Endodermal cell (in vitro differentiated cells): Measurements from ENCODE around the gene FAAP20. TPM values are rescaled to one million over a fixed set of nuclear protein-coding genes. Genes with fewer than 3 reads are reported as not detected.
A peak's percentile ranks its signal among the peaks of the same experiment; 100 is the strongest.

Experiments
- DNase-seq: peaks from one replicate; pipeline ENCODE4 v3.0.0-alpha.2; 2017
- H3K27ac ChIP-seq: 2 replicates; pipeline ENCODE4 v1.5.1; 2013; ENCODE audit warnings: mild to moderate bottlenecking, low read depth, low read length, moderate library complexity
- H3K27me3 ChIP-seq: 2 replicates; pipeline ENCODE4 v1.6.1; 2013; ENCODE audit warnings: mild to moderate bottlenecking, low read length, moderate library complexity; ENCODE audit not compliant: insufficient read depth, control insufficient read depth, poor library complexity, severe bottlenecking
- H3K36me3 ChIP-seq: 2 replicates; pipeline ENCODE4 v1.7.0; 2013; ENCODE audit warnings: mild to moderate bottlenecking, low read length, moderate library complexity; ENCODE audit not compliant: control insufficient read depth, insufficient read depth
- H3K4me1 ChIP-seq: one replicate; pipeline ENCODE4 v1.7.0; 2013; ENCODE audit warnings: low read length; ENCODE audit not compliant: control insufficient read depth, insufficient read depth
- H3K4me3 ChIP-seq: 2 replicates; pipeline ENCODE4 v1.5.1; 2013; ENCODE audit warnings: mild to moderate bottlenecking, low read length, moderate library complexity
- H3K9ac ChIP-seq: 2 replicates; pipeline ENCODE4 v1.6.1; 2013; ENCODE audit warnings: mild to moderate bottlenecking, low read length, moderate library complexity; ENCODE audit not compliant: poor library complexity, severe bottlenecking; ENCODE audit errors: extremely low read depth
- H3K9me3 ChIP-seq: 2 replicates; pipeline ENCODE4 v1.6.1; 2013; ENCODE audit warnings: mild to moderate bottlenecking, low read length, moderate library complexity; ENCODE audit not compliant: control insufficient read depth
- H3K27ac Mint-ChIP-seq: 2 replicates; pipeline ENCODE4 v1.8.0; 2020; ENCODE audit warnings: mixed read lengths
- H3K27me3 Mint-ChIP-seq: 2 replicates; pipeline ENCODE4 v1.8.0; 2021; ENCODE audit warnings: mild to moderate bottlenecking, mixed read lengths; ENCODE audit not compliant: insufficient read depth
- H3K36me3 Mint-ChIP-seq: 2 replicates; pipeline ENCODE4 v1.8.0; 2020; ENCODE audit warnings: low read depth, mixed read lengths
- H3K4me1 Mint-ChIP-seq: 2 replicates; pipeline ENCODE4 v1.8.0; 2020; ENCODE audit warnings: mixed read lengths
- H3K4me3 Mint-ChIP-seq: 2 replicates; pipeline ENCODE4 v1.8.0; 2020; ENCODE audit warnings: mild to moderate bottlenecking, moderate library complexity, mixed read lengths
- H3K9me3 Mint-ChIP-seq: 2 replicates; pipeline ENCODE4 v1.8.0; 2020; ENCODE audit warnings: mild to moderate bottlenecking, mixed read lengths
- CTCF ChIP-seq: fragments of 200-600 bp; sonication (generic); conservative IDR thresholded peaks from 2 replicates; pipeline ENCODE4 v1.5.0; 2021; ENCODE audit warnings: antibody characterized with exemption, mild to moderate bottlenecking
- WGBS, 2 experiments: methylation state at CpG; one replicate each; pipeline versions ENCODE4 v1.1.5 to v1.1.7; 2013; ENCODE audit warnings: missing lambda C conversion rate in 2 of 2, mixed read lengths in 1 of 2; ENCODE audit not compliant: insufficient coverage in 1 of 2, insufficient read length in 1 of 2; 5-methylcytosine and 5-hydroxymethylcytosine counted together
- long read RNA-seq, 4 experiments: library from polyadenylated mRNA in 2 of 4; library from RNA in 1 of 4; library from capped mRNA in 1 of 4; stranded (forward) in 3 of 4; unstranded in 1 of 4; transcript quantifications; one replicate each; pipeline ENCODE4 v2.0.0, GENCODE V29; 2020 to 2021; ENCODE audit warnings: inconsistent platforms in 1 of 4
- polyA plus RNA-seq, 2 experiments: library from polyadenylated mRNA; stranded (reverse); fragments of 50-300 nt; gene quantifications; one replicate each; pipeline ENCODE4 v1.2.3, GENCODE V29; 2013
- total RNA-seq, 2 donors: library from RNA; stranded (reverse); fragmentation: NEBNext Ultra II Directional in 1 of 2; extraction: Animal tissue kit (Norgen Biotek cat#: 25700) in 1 of 2; gene quantifications; 2 replicates in 1 of 2; 3 replicates in 1 of 2; pipeline ENCODE4 v1.2.1, GENCODE V29; 2021

The FAAP20 gene
- total RNA-seq: 100 to 1,000 TPM; 126 to 154 TPM
- 91.8 TPM for polyA plus RNA-seq (2013, experiment 1 of 2)
- polyA plus RNA-seq (2013, experiment 2 of 2): 88.9 TPM
- long read RNA-seq, experiment 1, transcript FAAP20-201 (3 exons, 569 nt): minor isoform, 7 of 107 reads
- long read RNA-seq, experiment 1, transcript FAAP20-212 (3 exons, 701 nt): minor isoform, 9 of 107 reads
- long read RNA-seq, experiment 1, transcript FAAP20-202 (4 exons, 729 nt): major isoform, 61 of 107 reads
- long read RNA-seq, experiment 1, partial matches to known transcripts: 14 of 107 reads
- long read RNA-seq, experiment 1, other reads (novel, unspliced or antisense): 13 of 107 reads
- long read RNA-seq, experiment 2, transcript FAAP20-202 (4 exons, 729 nt): major isoform, 77 of 128 reads
- long read RNA-seq, experiment 2, transcript FAAP20-201 (3 exons, 569 nt): minor isoform, 6 of 128 reads
- long read RNA-seq, experiment 2, transcript FAAP20-203 (4 exons, 811 nt): minor isoform, 7 of 128 reads
- long read RNA-seq, experiment 2, partial matches to known transcripts: 11 of 128 reads
- long read RNA-seq, experiment 2, other reads (novel, unspliced or antisense): 23 of 128 reads
- long read RNA-seq, experiment 3, transcript FAAP20-207 (4 exons, 1,544 nt): minor isoform, 5 of 27 reads
- long read RNA-seq, experiment 3, transcript FAAP20-202 (4 exons, 729 nt): minor isoform, 5 of 27 reads
- long read RNA-seq, experiment 3, transcript FAAP20-203 (4 exons, 811 nt): major isoform, 6 of 27 reads
- long read RNA-seq, experiment 3, partial matches to known transcripts: 1 of 27 reads
- long read RNA-seq, experiment 3, other reads (novel, unspliced or antisense): 10 of 27 reads
- long read RNA-seq, experiment 4, partial matches to known transcripts: 4 of 8 reads
- long read RNA-seq, experiment 4, other reads (novel, unspliced or antisense): 3 of 8 reads

DNA sequence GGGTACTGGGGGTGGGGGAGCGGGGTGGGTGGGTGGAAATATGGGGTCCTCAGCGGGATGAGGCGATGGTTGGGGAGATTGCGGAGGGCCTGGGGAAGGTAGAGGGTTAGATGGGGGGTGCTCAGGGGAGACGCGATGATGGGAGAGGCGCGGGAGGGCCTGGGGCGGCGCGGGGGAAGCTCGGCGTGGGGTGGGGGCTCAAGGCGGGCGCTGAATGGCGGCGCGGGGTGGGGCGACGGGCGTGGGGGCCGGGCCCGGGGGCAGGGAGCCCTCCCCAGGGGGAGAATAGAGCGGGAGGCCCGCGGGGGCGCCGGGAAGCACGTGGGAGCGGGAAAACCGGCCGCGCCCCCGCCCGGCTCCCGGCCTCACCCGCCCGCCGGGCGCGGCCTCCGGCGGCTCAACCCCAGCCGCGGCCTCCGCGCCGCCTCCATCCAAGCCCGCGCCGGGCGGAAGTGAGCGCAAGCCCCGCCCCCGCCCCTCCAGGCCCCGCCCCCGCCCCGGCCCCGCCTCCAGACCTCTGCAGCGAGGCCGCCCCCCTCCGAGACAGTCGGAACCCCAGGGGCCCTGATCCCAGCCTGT, at the start of gene FAAP20:
Gene FAAP20, minus strand, starts transcription at position 454 of the 579 bp plus-strand sequence. Its CDS starts 23 bp downstream, at position 431.
- peaks cover 7% of the 10 kb centered on the region for H3K36me3 Mint-ChIP-seq
- peak within 1 kb of the TSS; percentile 67 for H3K4me3 Mint-ChIP-seq
- WGBS, 2 experiments: 0% methylated on average over 62 of the region's 63 CpGs; no CpG with 5 or more reads in 1 of the 2 experiments
- Histone ChIP-seq H3K27ac (peak within 1 kb of the TSS; percentile 73), H3K4me3 (peak within 1 kb of the TSS; percentile 78), H3K4me1 (peaks cover 5% of the 10 kb centered on the region), H3K9me3 (no peaks in the 10 kb centered on the region), H3K36me3 (peaks cover 6% of the 10 kb centered on the region), H3K9ac (no peak within 1 kb of the TSS), H3K27me3 (no peaks in the 10 kb centered on the region)
- peak within 1 kb of the TSS; percentile 90 for H3K27ac Mint-ChIP-seq
- no peaks in the 10 kb centered on the region for H3K9me3 Mint-ChIP-seq
- no peak for TF ChIP-seq CTCF
- H3K4me1 Mint-ChIP-seq: peaks cover 11% of the 10 kb centered on the region
- peak; percentile 95 for DNase-seq
- H3K27me3 Mint-ChIP-seq: no peaks in the 10 kb centered on the region

DNA sequence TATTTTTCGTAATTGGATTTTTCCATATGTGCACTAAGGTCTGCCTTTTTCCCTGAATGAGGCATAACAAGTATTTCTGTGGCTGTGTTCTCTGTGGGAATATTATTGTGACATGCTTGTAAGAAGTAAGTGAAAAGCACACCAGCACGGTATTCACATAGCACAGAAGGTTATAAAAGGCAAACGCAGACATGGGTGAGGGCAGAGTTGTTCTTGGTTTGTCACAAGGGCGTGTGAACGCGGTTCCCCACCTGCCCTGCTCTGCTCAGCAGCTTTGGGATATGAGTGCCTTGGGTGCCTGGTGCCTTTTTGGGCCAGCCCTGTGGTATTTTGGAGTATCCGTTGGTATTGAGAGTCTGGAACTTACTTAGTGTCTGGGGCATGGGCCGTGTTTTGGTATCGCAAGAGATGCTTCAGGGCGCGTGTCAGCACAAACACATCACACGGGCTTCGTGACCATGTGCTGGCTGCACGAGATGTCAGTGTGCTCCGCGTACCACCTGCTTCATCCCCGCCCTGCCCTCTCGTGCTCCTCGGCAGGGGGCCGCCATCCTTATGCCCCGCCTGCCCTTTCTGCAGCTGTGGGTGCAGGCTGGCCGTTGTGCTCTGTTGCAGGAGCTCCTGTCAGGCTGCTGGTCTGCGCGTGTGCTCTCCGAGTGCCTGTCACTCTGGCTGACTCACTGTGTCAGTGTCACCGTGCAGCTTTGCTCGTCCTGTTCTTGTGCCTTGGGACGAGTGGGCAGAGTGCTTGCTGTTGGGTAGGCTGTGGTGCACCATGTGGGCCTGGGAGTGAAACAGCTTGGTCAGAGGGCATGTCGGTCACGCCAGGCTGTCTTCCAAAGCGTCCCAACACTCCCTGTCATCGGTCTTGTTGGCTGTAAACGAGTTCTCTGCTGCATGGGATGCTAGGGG, 48.5 kb upstream of the FAAP20 start:
- H3K27ac Mint-ChIP-seq: no peak overlapping the region
- no peak for DNase-seq
- Histone ChIP-seq H3K9ac (no peak overlapping the region), H3K9me3 (no peaks in the 10 kb centered on the region), H3K36me3 (peaks cover 22% of the 10 kb centered on the region), H3K27ac (peak overlapping the region; percentile 38), H3K4me1 (peaks cover 6% of the 10 kb centered on the region), H3K27me3 (no peaks in the 10 kb centered on the region), H3K4me3 (no peak overlapping the region)
- WGBS, 2 experiments: 92 to 93% methylated on average over 26 to 33 of the region's 33 CpGs
- no peak overlapping the region for H3K4me3 Mint-ChIP-seq
- H3K4me1 Mint-ChIP-seq: peaks cover 17% of the 10 kb centered on the region
- H3K36me3 Mint-ChIP-seq: peaks cover 26% of the 10 kb centered on the region
- TF ChIP-seq CTCF: no peak
- H3K27me3 Mint-ChIP-seq: no peaks in the 10 kb centered on the region
- H3K9me3 Mint-ChIP-seq: no peaks in the 10 kb centered on the region
